Right lobe of liver (tissue), 4 donors: ENCODE measurements around the gene SPATA21.

Experiments
- POLR2A ChIP-seq: fragments of 450-650 bp; IDR thresholded peaks from one replicate; pipeline ENCODE4 v1.6.1; 2017; ENCODE audit warnings: antibody characterized with exemption, mild to moderate bottlenecking
- TF ChIP-seq, protein P1 (sequence below), 4 donors: fragments of 200-600 bp in 3 of 4; fragments of 450-650 bp in 1 of 4; IDR thresholded peaks; one replicate each; pipeline versions ENCODE4 v1.5.1 to v1.8.0; 2016 to 2022; ENCODE audit warnings: antibody characterized with exemption in 4 of 4, mild to moderate bottlenecking in 2 of 4
- donor health status: DM: no; HTN: no; CAD: no.
- donor health status: DM: no; HTN: no; CAD: no.
- donor health status: DM: no; HTN: yes; CAD: no.

DNA sequence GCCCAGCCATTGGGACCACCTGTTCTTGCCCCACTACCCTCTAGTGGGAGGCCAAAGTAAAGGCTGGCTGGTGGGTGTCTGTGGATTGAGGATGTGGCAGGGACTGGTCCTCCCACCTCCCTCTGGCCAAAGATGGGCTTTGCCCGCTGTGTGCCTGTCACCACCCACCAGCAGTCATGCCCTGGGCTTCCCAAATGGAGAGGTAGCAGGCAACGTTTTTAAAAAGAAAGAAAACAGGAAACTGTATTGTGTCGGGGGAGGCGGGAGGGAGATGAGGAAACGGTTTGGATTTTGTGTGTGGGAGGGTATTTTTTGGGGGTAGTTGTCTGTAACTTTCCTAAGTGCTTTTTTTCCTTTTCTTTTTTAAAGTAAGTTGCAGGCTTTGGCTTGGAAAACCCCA is 40.1 kb downstream of the SPATA21 start:
- TF ChIP-seq, protein P1, sequence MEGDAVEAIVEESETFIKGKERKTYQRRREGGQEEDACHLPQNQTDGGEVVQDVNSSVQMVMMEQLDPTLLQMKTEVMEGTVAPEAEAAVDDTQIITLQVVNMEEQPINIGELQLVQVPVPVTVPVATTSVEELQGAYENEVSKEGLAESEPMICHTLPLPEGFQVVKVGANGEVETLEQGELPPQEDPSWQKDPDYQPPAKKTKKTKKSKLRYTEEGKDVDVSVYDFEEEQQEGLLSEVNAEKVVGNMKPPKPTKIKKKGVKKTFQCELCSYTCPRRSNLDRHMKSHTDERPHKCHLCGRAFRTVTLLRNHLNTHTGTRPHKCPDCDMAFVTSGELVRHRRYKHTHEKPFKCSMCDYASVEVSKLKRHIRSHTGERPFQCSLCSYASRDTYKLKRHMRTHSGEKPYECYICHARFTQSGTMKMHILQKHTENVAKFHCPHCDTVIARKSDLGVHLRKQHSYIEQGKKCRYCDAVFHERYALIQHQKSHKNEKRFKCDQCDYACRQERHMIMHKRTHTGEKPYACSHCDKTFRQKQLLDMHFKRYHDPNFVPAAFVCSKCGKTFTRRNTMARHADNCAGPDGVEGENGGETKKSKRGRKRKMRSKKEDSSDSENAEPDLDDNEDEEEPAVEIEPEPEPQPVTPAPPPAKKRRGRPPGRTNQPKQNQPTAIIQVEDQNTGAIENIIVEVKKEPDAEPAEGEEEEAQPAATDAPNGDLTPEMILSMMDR (IDR thresholded peaks at IDR 0.05): no peak
- TF ChIP-seq POLR2A: no peak
